SK-N-SH (cell line): ENCODE data around the gene CFAP221. TPM values are rescaled to one million over a fixed set of nuclear protein-coding genes. Genes with fewer than 3 reads are reported as not detected.
A peak's percentile ranks its signal among the peaks of the same experiment; 100 is the strongest.

Experiments used
- CTCF ChIA-PET: fragments of 300-600, 350-600 bp; formaldehyde crosslinking; extraction: SDS; loops from one replicate; lab custom pipeline; 2021; lab: Yijun Ruan, JAX
- POLR2A ChIA-PET: fragments of 350-600 bp; sonication (Branson Sonifier 250); formaldehyde crosslinking; extraction: SDS; loops from one replicate; lab custom pipeline; 2020; ENCODE audit warnings: antibody characterized with exemption, inconsistent platforms; lab: Yijun Ruan, JAX
- DNase-seq: peaks from one replicate; pipeline ENCODE4 v3.0.0; 2012
- H2AFZ ChIP-seq: fragments of 200-600 bp; sonication (generic); 2 replicates; pipeline ENCODE4 v1.8.1; 2016; ENCODE audit warnings: antibody characterized with exemption, mild to moderate bottlenecking, low read depth
- H3F3A ChIP-seq: fragments of 200-600 bp; sonication (generic); replicated peaks from 2 replicates; pipeline ENCODE3; 2016; ENCODE audit warnings: antibody characterized with exemption, mild to moderate bottlenecking; ENCODE audit not compliant: insufficient read depth
- H3K27ac ChIP-seq, 2 experiments: fragments of 200-500 bp in 1 of 2; fragments of 200-600 bp in 1 of 2; sonication (Bioruptor generic) in 1 of 2; sonication (generic), shearing (Covaris generic) in 1 of 2; 2 replicates each; pipeline versions ENCODE4 v1.5.1 to v1.6.1; 2014 to 2016; ENCODE audit warnings: low read depth in 2 of 2, inconsistent platforms in 1 of 2, low read length in 1 of 2, mild to moderate bottlenecking in 1 of 2, mixed read lengths in 1 of 2
- H3K27me3 ChIP-seq: fragments of 200-600 bp; sonication (generic), shearing (Covaris generic); 2 replicates; pipeline ENCODE4 v1.6.1; 2016; ENCODE audit warnings: mixed run types; ENCODE audit not compliant: insufficient read depth
- H3K36me3 ChIP-seq, 2 experiments: fragments of 200-500 bp in 1 of 2; fragments of 200-600 bp in 1 of 2; sonication (Bioruptor generic) in 1 of 2; sonication (generic) in 1 of 2; replicated peaks in 1 of 2; 2 replicates each; pipeline versions ENCODE3 to v1.5.1; 2014 to 2016; ENCODE audit warnings: low read length in 1 of 2, mild to moderate bottlenecking in 1 of 2; ENCODE audit not compliant: insufficient read depth in 2 of 2, control insufficient read depth in 1 of 2
- H3K4me1 ChIP-seq, 2 experiments: fragments of 200-500 bp in 1 of 2; fragments of 200-600 bp in 1 of 2; sonication (Bioruptor generic) in 1 of 2; sonication (generic), shearing (Covaris generic) in 1 of 2; 2 replicates each; pipeline versions ENCODE4 v1.5.1 to v1.6.1; 2014 to 2016; ENCODE audit warnings: low read depth in 1 of 2, low read length in 1 of 2, mixed run types in 1 of 2; ENCODE audit not compliant: insufficient read depth in 2 of 2, control insufficient read depth in 1 of 2
- H3K4me2 ChIP-seq: fragments of 200-600 bp; sonication (generic), shearing (Covaris generic); 2 replicates; pipeline ENCODE4 v1.6.1; 2017; ENCODE audit warnings: mixed run types
- H3K4me3 ChIP-seq, 2 experiments: fragments of 200-500 bp in 1 of 2; fragments of 200-600 bp in 1 of 2; sonication (Bioruptor generic) in 1 of 2; sonication (generic), shearing (Covaris generic) in 1 of 2; 2 replicates each; pipeline versions ENCODE4 v1.5.1 to v1.8.1; 2014 to 2016; ENCODE audit warnings: low read depth in 2 of 2, inconsistent platforms in 1 of 2, low read length in 1 of 2, mild to moderate bottlenecking in 1 of 2, mixed read lengths in 1 of 2, moderate library complexity in 1 of 2
- H3K79me2 ChIP-seq: fragments of 200-600 bp; sonication (generic); 2 replicates; pipeline ENCODE4 v1.8.1; 2017; ENCODE audit warnings: mild to moderate bottlenecking; ENCODE audit not compliant: insufficient read depth
- H3K9ac ChIP-seq: fragments of 200-600 bp; sonication (generic); 2 replicates; pipeline ENCODE4 v1.6.1; 2017; ENCODE audit warnings: mixed run types
- H3K9me2 ChIP-seq: fragments of 200-600 bp; sonication (generic); 2 replicates; pipeline ENCODE4 v1.6.1; 2017; ENCODE audit warnings: mixed run types
- H3K9me3 ChIP-seq: fragments of 200-600 bp; sonication (generic); 2 replicates; pipeline ENCODE4 v1.6.1; 2017; ENCODE audit warnings: mixed run types, mild to moderate bottlenecking, moderate library complexity
- H4K20me1 ChIP-seq: fragments of 200-600 bp; sonication (generic); 2 replicates; pipeline ENCODE4 v1.6.1; 2017; ENCODE audit warnings: mild to moderate bottlenecking, mixed run types; ENCODE audit not compliant: insufficient read depth
- CHD2 ChIP-seq: fragments of 150-350 bp; IDR thresholded peaks from 2 replicates; pipeline ENCODE4 v1.6.1; 2018; ENCODE audit warnings: low read length; ENCODE audit not compliant: partially characterized antibody
- ELF1 ChIP-seq: IDR thresholded peaks from 2 replicates; pipeline ENCODE4 v1.4.0; 2012
- FOXM1 ChIP-seq: IDR thresholded peaks from 2 replicates; pipeline ENCODE4 v1.4.0; 2012; ENCODE audit warnings: low read depth, mild to moderate bottlenecking
- MEF2A ChIP-seq: IDR thresholded peaks from 2 replicates; pipeline ENCODE4 v1.4.0; 2012; ENCODE audit warnings: low read depth, borderline replicate concordance
- MXI1 ChIP-seq: IDR thresholded peaks from 2 replicates; pipeline ENCODE4 v1.6.1; 2012; ENCODE audit warnings: mild to moderate bottlenecking, low read depth, low read length, improper control_type of control experiment
- NRF1 ChIP-seq: IDR thresholded peaks from 2 replicates; pipeline ENCODE4 v1.6.1; 2012; ENCODE audit warnings: low read depth, mild to moderate bottlenecking, low read length
- POLR2AphosphoS5 ChIP-seq: IDR thresholded peaks from 2 replicates; pipeline ENCODE4 v1.6.1; 2012; ENCODE audit warnings: low read depth, low read length
- RAD21 ChIP-seq: IDR thresholded peaks from 2 replicates; pipeline ENCODE4 v1.6.1; 2012; ENCODE audit warnings: mild to moderate bottlenecking, low read length
- RFX5 ChIP-seq: IDR thresholded peaks from 2 replicates; pipeline ENCODE4 v1.6.1; 2012; ENCODE audit warnings: mild to moderate bottlenecking, improper control_type of control experiment, low read length
- RXRA ChIP-seq: IDR thresholded peaks from 2 replicates; pipeline ENCODE4 v1.4.0; 2012; ENCODE audit warnings: low read depth, mild to moderate bottlenecking, borderline replicate concordance
- SIN3A ChIP-seq: IDR thresholded peaks from 2 replicates; pipeline ENCODE4 v1.6.1; 2012; ENCODE audit warnings: low read depth, mild to moderate bottlenecking, low read length, moderate library complexity, borderline replicate concordance
- SMC3 ChIP-seq: IDR thresholded peaks from 2 replicates; pipeline ENCODE4 v1.6.1; 2012; ENCODE audit warnings: low read depth, low read length, improper control_type of control experiment
- TAF1 ChIP-seq: IDR thresholded peaks from 2 replicates; pipeline ENCODE4 v1.6.1; 2012; ENCODE audit warnings: low read depth, mild to moderate bottlenecking, low read length, moderate library complexity, borderline replicate concordance
- TCF12 ChIP-seq: IDR thresholded peaks from 2 replicates; pipeline ENCODE4 v1.4.0; 2012
- WGBS: methylation state at CpG from one replicate; pipeline ENCODE4 v1.1.6; 2017; ENCODE audit warnings: low lambda C conversion rate; 5-methylcytosine and 5-hydroxymethylcytosine counted together
- polyA plus RNA-seq, 3 experiments: library from polyadenylated mRNA; depleted of rRNA; stranded (reverse); fragments of >200 nt; gene quantifications; 2 replicates each; pipeline ENCODE4 v1.2.3, GENCODE V29; 2012
- TF ChIP-seq, protein P1 (sequence below): fragments of 200-600 bp; sonication (generic); IDR thresholded peaks from 2 replicates; pipeline ENCODE4 v1.6.1; 2017; ENCODE audit warnings: antibody characterized with exemption, mild to moderate bottlenecking, moderate library complexity
- TF ChIP-seq, protein P2 (sequence below): IDR thresholded peaks from 2 replicates; pipeline ENCODE4 v1.4.0; 2012; ENCODE audit warnings: low read depth, borderline replicate concordance

The CFAP221 gene
- polyA plus RNA-seq, 1 of the 3 experiments (the other 2 are of a cell fraction), result 0.12 TPM

DNA sequence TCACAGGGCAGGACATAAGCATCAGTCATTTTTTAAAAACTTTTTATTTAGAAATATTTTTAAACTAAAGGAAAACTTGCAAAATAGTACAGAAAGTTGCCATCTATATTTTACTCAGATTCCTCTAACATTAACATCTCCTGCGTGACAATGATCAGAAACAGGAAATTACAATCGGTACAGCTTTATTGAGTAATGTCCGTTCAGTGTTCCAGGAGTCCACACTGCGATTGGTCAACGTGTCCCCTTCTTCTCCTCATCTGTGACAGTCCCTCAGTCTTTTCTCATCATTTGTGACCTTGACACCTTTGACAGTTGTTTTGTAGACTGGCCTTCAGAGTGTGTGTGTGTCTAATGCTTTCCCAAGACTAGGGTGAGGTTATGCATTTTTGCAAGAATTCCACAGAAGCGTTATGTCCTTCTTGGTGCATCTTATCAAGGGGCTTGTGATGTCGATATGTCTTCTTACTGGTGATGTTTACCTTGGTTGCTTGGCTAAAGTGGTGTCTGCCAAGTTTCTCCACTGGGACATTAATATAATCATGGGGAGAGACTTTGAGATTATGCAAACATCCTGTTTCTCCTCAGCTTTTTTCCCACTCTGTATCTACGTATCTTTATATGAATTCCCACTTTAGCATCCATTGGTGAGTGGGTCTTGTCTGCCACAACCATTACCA lies 113.4 kb downstream of the CFAP221 start:
- no peak for TF ChIP-seq CHD2
- Histone ChIP-seq H3K4me1 (no peaks in the 10 kb centered on the region), H3K9me2 (no peaks in the 10 kb centered on the region), H3F3A (no peaks in the 10 kb centered on the region), H3K27me3 (no peaks in the 10 kb centered on the region), H3K9ac (no peak overlapping the region), H3K79me2 (no peaks in the 10 kb centered on the region), H3K4me2 (no peak overlapping the region), H4K20me1 (no peaks in the 10 kb centered on the region), H3K27ac (no peak overlapping the region), H3K4me3 (no peak overlapping the region), H3K36me3 (no peaks in the 10 kb centered on the region), H2AFZ (no peak overlapping the region), H3K9me3 (no peaks in the 10 kb centered on the region)
- DNase-seq, result no peak
- 69% methylated on average over 8 of the region's 8 CpGs for WGBS
- ChIA-PET POLR2A (no interaction called here), CTCF (interaction anchor here (1.0 to 4.2 kb wide), 5 partner anchors 12 to 181 kb away, joined by 3 to 34 read pairs (median 3); no protein-coding TSS in a partner anchor)

DNA sequence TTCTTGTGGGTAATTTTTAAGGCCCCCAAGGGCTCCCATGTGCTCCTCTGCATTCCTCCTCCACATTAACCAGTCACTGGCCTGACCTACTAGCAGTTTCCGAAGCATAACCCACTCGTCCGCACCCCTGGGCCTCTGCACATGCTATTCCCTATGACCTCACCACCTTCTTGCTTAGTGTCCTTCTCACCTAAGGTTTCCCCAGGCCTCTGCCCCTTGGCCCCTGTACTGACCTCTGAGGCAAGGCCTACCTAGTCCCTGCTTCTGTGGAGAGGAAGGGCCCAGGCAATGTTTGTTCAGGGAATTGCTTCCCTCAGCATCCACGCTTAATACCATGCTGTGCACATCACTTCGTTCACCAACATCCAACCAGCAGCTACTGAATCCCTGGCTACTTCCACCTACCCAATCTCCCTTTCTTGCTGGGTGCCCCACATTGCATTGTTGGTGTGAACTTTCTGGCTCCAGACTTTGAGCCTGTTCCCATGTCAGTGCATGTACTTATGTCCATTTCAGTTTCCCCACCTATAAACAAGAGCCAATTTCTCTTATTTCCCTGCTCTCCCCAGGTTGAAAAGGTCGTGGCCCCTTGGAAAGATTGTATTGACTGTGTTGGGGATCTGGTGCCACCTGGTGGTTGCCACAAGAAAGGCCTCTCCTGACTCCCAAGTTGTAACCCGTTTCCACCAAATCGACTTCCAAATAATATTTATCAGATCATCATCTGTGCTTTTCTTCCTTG lies 115.5 kb downstream of the CFAP221 start:
- Histone ChIP-seq H4K20me1 (no peaks in the 10 kb centered on the region), H3K9ac (no peak overlapping the region), H3K79me2 (no peaks in the 10 kb centered on the region), H2AFZ (no peak overlapping the region), H3K27ac (no peak overlapping the region), H3K36me3 (no peaks in the 10 kb centered on the region), H3K9me3 (no peaks in the 10 kb centered on the region), H3K4me2 (no peak overlapping the region), H3K9me2 (no peaks in the 10 kb centered on the region), H3F3A (no peaks in the 10 kb centered on the region), H3K27me3 (no peaks in the 10 kb centered on the region), H3K4me1 (no peaks in the 10 kb centered on the region), H3K4me3 (no peak overlapping the region)
- CTCF ChIA-PET, result interaction anchor here (0.6 to 2.8 kb wide), 15 partner anchors 10 to 309 kb away, joined by 3 to 26 read pairs (median 3); no protein-coding TSS in a partner anchor
- peak; percentile 51 for DNase-seq
- TF ChIP-seq SMC3, result peak; percentile 86
- TF ChIP-seq, protein P1, sequence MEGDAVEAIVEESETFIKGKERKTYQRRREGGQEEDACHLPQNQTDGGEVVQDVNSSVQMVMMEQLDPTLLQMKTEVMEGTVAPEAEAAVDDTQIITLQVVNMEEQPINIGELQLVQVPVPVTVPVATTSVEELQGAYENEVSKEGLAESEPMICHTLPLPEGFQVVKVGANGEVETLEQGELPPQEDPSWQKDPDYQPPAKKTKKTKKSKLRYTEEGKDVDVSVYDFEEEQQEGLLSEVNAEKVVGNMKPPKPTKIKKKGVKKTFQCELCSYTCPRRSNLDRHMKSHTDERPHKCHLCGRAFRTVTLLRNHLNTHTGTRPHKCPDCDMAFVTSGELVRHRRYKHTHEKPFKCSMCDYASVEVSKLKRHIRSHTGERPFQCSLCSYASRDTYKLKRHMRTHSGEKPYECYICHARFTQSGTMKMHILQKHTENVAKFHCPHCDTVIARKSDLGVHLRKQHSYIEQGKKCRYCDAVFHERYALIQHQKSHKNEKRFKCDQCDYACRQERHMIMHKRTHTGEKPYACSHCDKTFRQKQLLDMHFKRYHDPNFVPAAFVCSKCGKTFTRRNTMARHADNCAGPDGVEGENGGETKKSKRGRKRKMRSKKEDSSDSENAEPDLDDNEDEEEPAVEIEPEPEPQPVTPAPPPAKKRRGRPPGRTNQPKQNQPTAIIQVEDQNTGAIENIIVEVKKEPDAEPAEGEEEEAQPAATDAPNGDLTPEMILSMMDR, result peak; percentile 88
- TF ChIP-seq RAD21, result peak; percentile 85
- no peak for TF ChIP-seq TCF12
- WGBS, result 47% methylated on average over 7 of the region's 8 CpGs
- POLR2A ChIA-PET, result no interaction called here

DNA sequence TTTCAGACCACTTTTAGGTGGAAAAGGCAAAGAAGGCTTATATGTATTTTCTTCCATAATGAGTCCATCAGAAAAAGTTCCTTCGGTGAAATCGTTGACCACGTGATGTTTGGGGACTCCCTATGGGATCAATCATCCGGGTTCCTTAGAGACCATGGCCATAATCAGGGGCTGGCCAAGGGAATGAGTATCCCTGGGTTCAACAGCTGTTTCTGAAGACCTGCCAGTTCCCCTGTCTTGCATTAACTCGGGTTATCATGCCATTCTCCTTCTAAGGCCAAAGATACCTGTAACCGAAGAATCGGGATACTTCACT lies 116.1 kb downstream of the CFAP221 start:
- H3K4me3 ChIP-seq, result no peak overlapping the region
- no peaks in the 10 kb centered on the region for H3K9me2 ChIP-seq
- H2AFZ ChIP-seq, result no peak overlapping the region
- H3F3A ChIP-seq, result no peaks in the 10 kb centered on the region
- DNase-seq, result no peak
- 50% methylated on average over 7 of the region's 7 CpGs for WGBS
- no peaks in the 10 kb centered on the region for H3K79me2 ChIP-seq
- no peak overlapping the region for H3K4me2 ChIP-seq
- ChIA-PET CTCF (interaction anchor here (0.6 to 2.8 kb wide), 18 partner anchors 9 to 515 kb away, joined by 3 to 26 read pairs (median 3); partner anchors contain the start of gene SCTR), POLR2A (no interaction called here)
- H3K36me3 ChIP-seq, result no peaks in the 10 kb centered on the region
- no peak overlapping the region for H3K27ac ChIP-seq
- no peak overlapping the region for H3K9ac ChIP-seq
- no peaks in the 10 kb centered on the region for H4K20me1 ChIP-seq
- no peaks in the 10 kb centered on the region for H3K4me1 ChIP-seq
- no peaks in the 10 kb centered on the region for H3K27me3 ChIP-seq
- H3K9me3 ChIP-seq, result no peaks in the 10 kb centered on the region
- TF ChIP-seq RFX5, result no peak
- no peak for TF ChIP-seq MXI1
- TF ChIP-seq, protein P2, sequence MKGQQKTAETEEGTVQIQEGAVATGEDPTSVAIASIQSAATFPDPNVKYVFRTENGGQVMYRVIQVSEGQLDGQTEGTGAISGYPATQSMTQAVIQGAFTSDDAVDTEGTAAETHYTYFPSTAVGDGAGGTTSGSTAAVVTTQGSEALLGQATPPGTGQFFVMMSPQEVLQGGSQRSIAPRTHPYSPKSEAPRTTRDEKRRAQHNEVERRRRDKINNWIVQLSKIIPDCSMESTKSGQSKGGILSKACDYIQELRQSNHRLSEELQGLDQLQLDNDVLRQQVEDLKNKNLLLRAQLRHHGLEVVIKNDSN, result no peak
- TF ChIP-seq TAF1, result no peak
- no peak for TF ChIP-seq ELF1
- no peak for TF ChIP-seq NRF1
- TF ChIP-seq RXRA, result no peak
- no peak for TF ChIP-seq MEF2A
- TF ChIP-seq POLR2AphosphoS5, result no peak
- no peak for TF ChIP-seq SMC3
- no peak for TF ChIP-seq SIN3A
- TF ChIP-seq FOXM1, result no peak
